ENCODE measurements around the gene MCAM. TPM values are rescaled to one million over a fixed set of nuclear protein-coding genes. Genes with fewer than 3 reads are reported as not detected.

Gene MCAM
- total RNA-seq, 4 donors from 2014 or later: 103 to 198 (median 183) TPM

DNA sequence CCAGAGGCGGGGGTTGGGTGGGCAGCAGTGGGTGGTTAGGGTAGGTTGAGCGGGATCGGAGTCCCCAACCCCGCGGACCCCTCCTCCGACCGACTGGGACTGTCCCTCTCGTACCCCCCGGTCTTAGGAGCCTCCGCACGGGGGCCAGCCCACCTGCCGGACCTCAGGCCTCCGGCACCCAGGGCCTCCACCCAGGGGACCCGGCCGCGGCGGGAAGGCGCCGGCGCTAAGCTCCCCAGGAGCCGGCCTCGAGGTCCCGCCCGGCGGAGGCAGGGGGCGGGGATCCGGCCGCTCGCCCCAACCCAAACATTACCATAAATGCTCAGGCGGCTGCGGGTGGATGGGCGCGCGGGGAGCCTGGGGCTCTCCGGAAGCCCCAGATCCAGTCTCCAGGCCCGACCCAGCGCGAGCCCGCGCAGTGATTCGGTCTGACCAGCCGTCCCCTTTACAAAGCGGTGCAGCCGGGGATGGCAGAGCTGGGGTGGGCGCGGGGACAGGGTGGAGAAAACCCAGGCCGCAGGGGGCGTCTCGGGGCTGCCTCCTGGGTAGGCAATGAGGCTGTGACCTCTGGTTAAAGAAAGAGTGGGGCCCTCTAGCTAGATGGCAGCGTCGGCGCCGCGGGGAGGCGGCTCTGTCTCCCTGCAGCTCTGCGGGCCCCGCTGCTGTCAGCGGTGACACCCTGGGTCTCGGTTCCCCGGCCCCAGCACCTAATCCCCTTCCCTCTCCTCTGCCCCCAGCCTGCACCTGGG lies 4.0 kb upstream of the MCAM start:
- peak in 1 of 2 donors; percentile 89 for DNase-seq (ENCODE audit: low spot score in 2 of 2)
- H3K4me3 ChIP-seq (ENCODE audit: low read depth, poor library complexity, severe bottlenecking): peak overlapping the region; percentile 7
- no peak for TF ChIP-seq POLR2A (IDR thresholded peaks at IDR 0.05)
- TF ChIP-seq, protein P1, sequence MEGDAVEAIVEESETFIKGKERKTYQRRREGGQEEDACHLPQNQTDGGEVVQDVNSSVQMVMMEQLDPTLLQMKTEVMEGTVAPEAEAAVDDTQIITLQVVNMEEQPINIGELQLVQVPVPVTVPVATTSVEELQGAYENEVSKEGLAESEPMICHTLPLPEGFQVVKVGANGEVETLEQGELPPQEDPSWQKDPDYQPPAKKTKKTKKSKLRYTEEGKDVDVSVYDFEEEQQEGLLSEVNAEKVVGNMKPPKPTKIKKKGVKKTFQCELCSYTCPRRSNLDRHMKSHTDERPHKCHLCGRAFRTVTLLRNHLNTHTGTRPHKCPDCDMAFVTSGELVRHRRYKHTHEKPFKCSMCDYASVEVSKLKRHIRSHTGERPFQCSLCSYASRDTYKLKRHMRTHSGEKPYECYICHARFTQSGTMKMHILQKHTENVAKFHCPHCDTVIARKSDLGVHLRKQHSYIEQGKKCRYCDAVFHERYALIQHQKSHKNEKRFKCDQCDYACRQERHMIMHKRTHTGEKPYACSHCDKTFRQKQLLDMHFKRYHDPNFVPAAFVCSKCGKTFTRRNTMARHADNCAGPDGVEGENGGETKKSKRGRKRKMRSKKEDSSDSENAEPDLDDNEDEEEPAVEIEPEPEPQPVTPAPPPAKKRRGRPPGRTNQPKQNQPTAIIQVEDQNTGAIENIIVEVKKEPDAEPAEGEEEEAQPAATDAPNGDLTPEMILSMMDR (IDR thresholded peaks at IDR 0.05): no peak
- 5 to 6% methylated on average over 25 to 47 of the region's 60 CpGs for WGBS, 2 donors
- intact Hi-C loops (cut with DNase I; ENCODE audit: low total_unique reads): loop anchor here (5.0 to 10.0 kb wide), 2 partner anchors 116 to 359 kb away; partner anchors contain the start of gene CBL

GRCh38 chr11:119320240-119320775 lies 3.4 kb upstream of the MCAM start:
- WGBS, 2 donors: 40 to 57% methylated on average over 17 of the region's 17 CpGs
- H3K4me3 ChIP-seq (ENCODE audit: low read depth, poor library complexity, severe bottlenecking): peak overlapping the region; percentile 7
- intact Hi-C loops (cut with DNase I; ENCODE audit: low total_unique reads): loop anchor here (5.0 to 10.0 kb wide), 2 partner anchors 116 to 358 kb away; partner anchors contain the start of gene CBL
- TF ChIP-seq, protein P1 (IDR thresholded peaks at IDR 0.05): no peak
- TF ChIP-seq POLR2A (IDR thresholded peaks at IDR 0.05): no peak
- peak in 1 of 2 donors; percentile 86 for DNase-seq (ENCODE audit: low spot score in 2 of 2)

- no peak overlapping the region for H3K4me3 ChIP-seq (ENCODE audit: low read depth, poor library complexity, severe bottlenecking)
- peak in 1 of 2 donors; percentile 72 for DNase-seq (ENCODE audit: low spot score in 2 of 2)
- no peak for TF ChIP-seq POLR2A (IDR thresholded peaks at IDR 0.05)
- TF ChIP-seq, protein P1 (IDR thresholded peaks at IDR 0.05): no peak
- 68 to 74% methylated on average over 11 of the region's 11 CpGs for WGBS, 2 donors
- intact Hi-C loops (cut with DNase I; ENCODE audit: low total_unique reads): loop anchor here (5.0 to 10.0 kb wide), 2 partner anchors 115 to 357 kb away; partner anchors contain the start of gene CBL
Observed at GRCh38 chr11:119319700-119320239, 2.8 kb upstream of the MCAM start.

GRCh38 chr11:119319136-119319699 lies 2.3 kb upstream of the MCAM start:
- intact Hi-C loops (cut with DNase I; ENCODE audit: low total_unique reads): no loop called here
- no peak overlapping the region for H3K4me3 ChIP-seq (ENCODE audit: low read depth, poor library complexity, severe bottlenecking)
- peak in 1 of 2 donors; percentile 82 for DNase-seq (ENCODE audit: low spot score in 2 of 2)
- WGBS, 2 donors: 66 to 81% methylated on average over 8 of the region's 8 CpGs
- TF ChIP-seq, protein P1 (IDR thresholded peaks at IDR 0.05): no peak
- TF ChIP-seq POLR2A (IDR thresholded peaks at IDR 0.05): no peak

- no peak for TF ChIP-seq POLR2A (IDR thresholded peaks at IDR 0.05)
- TF ChIP-seq, protein P1 (IDR thresholded peaks at IDR 0.05): no peak
- 50 to 59% methylated on average over 19 to 22 of the region's 22 CpGs for WGBS, 2 donors
- peak in 1 of 2 donors; percentile 86 for DNase-seq (ENCODE audit: low spot score in 2 of 2)
- intact Hi-C loops (cut with DNase I; ENCODE audit: low total_unique reads): no loop called here
- H3K4me3 ChIP-seq (ENCODE audit: low read depth, poor library complexity, severe bottlenecking): no peak overlapping the region
Observed at GRCh38 chr11:119318240-119319135, 1.6 kb upstream of the MCAM start.
